Lung (tissue), 12 donors: ENCODE measurements around the gene CALD1. TPM values are rescaled to one million over a fixed set of nuclear protein-coding genes. Genes with fewer than 3 reads are reported as not detected.
A peak's percentile ranks its signal among the peaks of the same experiment; 100 is the strongest.

Source experiments
- ATAC-seq: fragments of 200-7000 bp; cut with Tn5 transposase; one replicate; pipeline ENCODE4 v1.9.1; 2020; ENCODE audit warnings: moderate number of reproducible peaks; ENCODE audit not compliant: insufficient read depth, low FRiP score
- DNase-seq, 3 donors: peaks; one replicate each; pipeline ENCODE4 v3.0.0-alpha.2; 2013 to 2017
- H3K27ac ChIP-seq, 2 donors: one replicate each; pipeline ENCODE4 v1.5.1; 2013; ENCODE audit warnings: mild to moderate bottlenecking in 2 of 2, moderate library complexity in 2 of 2, control low read depth in 1 of 2, inconsistent platforms in 1 of 2, low read depth in 1 of 2, low read length in 1 of 2
- H3K27me3 ChIP-seq, 3 donors: one replicate each; pipeline ENCODE4 v1.5.1; 2013; ENCODE audit warnings: low read length in 2 of 3; ENCODE audit not compliant: control insufficient read depth in 3 of 3, insufficient read depth in 3 of 3
- H3K36me3 ChIP-seq, 4 donors: one replicate each; pipeline ENCODE4 v1.5.1; 2013; ENCODE audit warnings: low read length in 4 of 4, mild to moderate bottlenecking in 1 of 4, moderate library complexity in 1 of 4; ENCODE audit not compliant: control insufficient read depth in 4 of 4, insufficient read depth in 4 of 4
- H3K4me1 ChIP-seq, 5 donors: one replicate each; pipeline ENCODE4 v1.5.1; 2013; ENCODE audit warnings: low read length in 5 of 5, mild to moderate bottlenecking in 2 of 5, moderate library complexity in 1 of 5; ENCODE audit not compliant: control insufficient read depth in 5 of 5, insufficient read depth in 5 of 5
- H3K4me3 ChIP-seq: one replicate; pipeline ENCODE4 v1.5.1; 2013; ENCODE audit warnings: mild to moderate bottlenecking, control low read depth, moderate library complexity
- H3K9ac ChIP-seq, 2 donors: one replicate each; pipeline ENCODE4 v1.5.1; 2013; ENCODE audit warnings: low read length in 2 of 2, control low read depth in 1 of 2; ENCODE audit not compliant: insufficient read depth in 1 of 2
- H3K9me3 ChIP-seq, 4 donors: one replicate each; pipeline ENCODE4 v1.5.1; 2013; ENCODE audit warnings: low read length in 3 of 4, mild to moderate bottlenecking in 1 of 4, moderate library complexity in 1 of 4; ENCODE audit not compliant: control insufficient read depth in 4 of 4, insufficient read depth in 3 of 4
- CTCF ChIP-seq: IDR thresholded peaks from 2 replicates; pipeline ENCODE4 v1.5.1; 2012; ENCODE audit warnings: mild to moderate bottlenecking; ENCODE audit errors: control extremely low read depth, extremely low read depth
- WGBS, 2 donors: extraction: QIAGEN DNeasy Blood & Tissue Kit; methylation state at CpG; one replicate each; pipeline ENCODE4 v1.1.7; 2013; 5-methylcytosine and 5-hydroxymethylcytosine counted together
- polyA plus RNA-seq, 2 donors: library from polyadenylated mRNA; stranded (reverse); fragments of 200-250 nt; gene quantifications; one replicate each; pipeline ENCODE4 v1.2.1, GENCODE V29; 2013
- total RNA-seq, 2 donors: library from RNA; depleted of rRNA in 1 of 2; stranded (reverse); fragments of >200 nt in 1 of 2; gene quantifications; one replicate each; pipeline ENCODE4 v1.2.1, GENCODE V29; 2014 to 2021
- donor health status: control.
- donor health status: control.
- donor health status: Bipolar disorder and iron deficiency.
- donor health status: healthy.
- donor health status: DM: yes; HTN: yes; CAD: no.

The CALD1 gene
- total and polyA plus RNA-seq, 4 donors: 56.4 to 173 (median 92.0) TPM

- ATAC-seq (no peak), DNase-seq (no peak)
- Histone ChIP-seq H3K36me3 (peaks cover 0 to 5% (median under 1%) of the 10 kb centered on the region in 4 donors), H3K9me3 (peaks cover 0 to 13% (median 4%) of the 10 kb centered on the region in 4 donors), H3K27ac (peak overlapping the region in 1 of 2 donors; percentile 74), H3K4me1 (peaks cover 0 to 43% (median 6%) of the 10 kb centered on the region in 5 donors), H3K4me3 (no peak overlapping the region), H3K9ac (no peak overlapping the region), H3K27me3 (no peaks in the 10 kb centered on the region)
- WGBS, 2 donors: 87 to 90% methylated on average over 9 of the region's 9 CpGs
- no peak for TF ChIP-seq CTCF
These were observed 120.9 kb downstream of the CALD1 start for GRCh38 chr7:134900166-134900982.

GRCh38 chr7:134901389-134902020 lies 122.1 kb downstream of the CALD1 start:
- Histone ChIP-seq H3K4me3 (no peak overlapping the region), H3K27ac (peak overlapping the region in 1 of 2 donors; percentile 51)

GRCh38 chr7:134902058-134902457 lies 122.6 kb downstream of the CALD1 start:
- peaks cover 0 to 51% (median 6%) of the 10 kb centered on the region in 5 donors for H3K4me1 ChIP-seq
- no peak for TF ChIP-seq CTCF
- H3K4me3 ChIP-seq: no peak overlapping the region
- H3K27me3 ChIP-seq: no peaks in the 10 kb centered on the region
- H3K9me3 ChIP-seq: no peaks in the 10 kb centered on the region
- WGBS, 2 donors: 76 to 83% methylated on average over 2 of the region's 2 CpGs
- peak overlapping the region in 1 of 2 donors; percentile 51 for H3K27ac ChIP-seq
- DNase-seq: no peak
- peaks cover 0 to 2% (median 0%) of the 10 kb centered on the region in 4 donors for H3K36me3 ChIP-seq
- H3K9ac ChIP-seq: no peak overlapping the region
- ATAC-seq: no peak

More at GRCh38 chr7:134901389-134902020, 122.1 kb downstream of the CALD1 start:
- Histone ChIP-seq H3K36me3 (peaks cover 0 to 2% (median 0%) of the 10 kb centered on the region in 4 donors), H3K4me1 (peaks cover 0 to 47% (median 6%) of the 10 kb centered on the region in 5 donors), H3K27me3 (no peaks in the 10 kb centered on the region), H3K9ac (no peak overlapping the region), H3K9me3 (peaks cover 0 to 3% (median under 1%) of the 10 kb centered on the region in 4 donors)
- no peak for TF ChIP-seq CTCF
- DNase-seq (no peak), ATAC-seq (no peak)
- WGBS, 2 donors: 87% methylated on average over 4 of the region's 4 CpGs
